B cell (primary cell): ENCODE data around the gene CCDC86. TPM values are rescaled to one million over a fixed set of nuclear protein-coding genes. Genes with fewer than 3 reads are reported as not detected.

Source experiments
- ATAC-seq: fragments of 200-7000 bp; cut with Tn5 transposase; one replicate; pipeline ENCODE4 v1.10.0; 2021; ENCODE audit warnings: low read depth, mild to moderate bottlenecking, moderate number of reproducible peaks, moderate library complexity
- CTCF ChIA-PET: fragments of 350-600 bp; sonication (Branson Sonifier 250); formaldehyde crosslinking; loops from one replicate; lab custom pipeline; 2021; ENCODE audit warnings: antibody characterized with exemption, inconsistent platforms; lab: Charles Lee
- POLR2A ChIA-PET: fragments of 350-600 bp; sonication (Branson Sonifier 250); formaldehyde crosslinking; loops from one replicate; lab custom pipeline; 2021; ENCODE audit warnings: antibody characterized with exemption; lab: Charles Lee
- DNase-seq: peaks from one replicate; pipeline ENCODE4 v3.0.0; 2013
- H2AFZ ChIP-seq: 2 replicates; pipeline ENCODE4 v1.6.1; 2012; ENCODE audit warnings: mild to moderate bottlenecking, low read depth, low read length; ENCODE audit not compliant: insufficient read depth, poor library complexity, severe bottlenecking
- H3K27ac ChIP-seq, 2 donors: 1 replicate in 1 of 2; 2 replicates in 1 of 2; pipeline ENCODE4 v1.5.1; 2012 to 2013; ENCODE audit warnings: low read length in 2 of 2, mild to moderate bottlenecking in 2 of 2, moderate library complexity in 1 of 2
- H3K27me3 ChIP-seq, 4 experiments: fragments of 200-600 bp in 1 of 4; sonication (generic) in 1 of 4; replicated peaks in 1 of 4; 1 replicate in 2 of 4; 2 replicates in 2 of 4; pipeline versions ENCODE4 v1.6.1 to v1.7.0; 2013 to 2016; ENCODE audit warnings: low read length in 3 of 4, mild to moderate bottlenecking in 2 of 4, mixed read lengths in 1 of 4, moderate library complexity in 1 of 4; ENCODE audit not compliant: insufficient read depth in 4 of 4, control insufficient read depth in 3 of 4; ENCODE audit errors: control extremely low read depth in 1 of 4
- H3K36me3 ChIP-seq, 2 experiments: replicated peaks in 1 of 2; 1 replicate in 1 of 2; 2 replicates in 1 of 2; pipeline versions ENCODE4 v1.6.1 to v1.7.1; 2013; ENCODE audit warnings: low read length in 1 of 2; ENCODE audit not compliant: insufficient read depth in 2 of 2, control insufficient read depth in 1 of 2; ENCODE audit errors: control extremely low read depth in 1 of 2, extremely low read depth in 1 of 2
- H3K4me1 ChIP-seq, 2 donors: fragments of 200-600 bp in 1 of 2; sonication (generic) in 1 of 2; 1 replicate in 1 of 2; 2 replicates in 1 of 2; pipeline versions ENCODE4 v1.5.1 to v1.6.1; 2013 to 2017; ENCODE audit warnings: low read length in 2 of 2; ENCODE audit not compliant: control insufficient read depth in 2 of 2, insufficient read depth in 2 of 2
- H3K4me2 ChIP-seq: replicated peaks from 2 replicates; pipeline ENCODE3; 2012; ENCODE audit warnings: mild to moderate bottlenecking, low read depth, low read length; ENCODE audit not compliant: poor library complexity, severe bottlenecking
- H3K4me3 ChIP-seq, 5 experiments: fragments of 200-600 bp in 1 of 5; sonication (generic) in 1 of 5; 1 replicate in 3 of 5; 2 replicates in 2 of 5; pipeline versions ENCODE4 v1.5.1 to v1.7.0; 2011 to 2016; ENCODE audit warnings: low read length in 4 of 5, mild to moderate bottlenecking in 4 of 5, low read depth in 2 of 5, control low read depth in 1 of 5, moderate library complexity in 1 of 5; ENCODE audit not compliant: insufficient read depth in 1 of 5; ENCODE audit errors: control extremely low read depth in 1 of 5, extremely low read depth in 1 of 5
- H3K79me2 ChIP-seq: fragments of 200-600 bp; sonication (generic); one replicate; pipeline ENCODE4 v1.6.0; 2016; ENCODE audit warnings: low read length; ENCODE audit not compliant: control insufficient read depth, insufficient read depth
- H3K9ac ChIP-seq: fragments of 200-600 bp; sonication (generic); 2 replicates; pipeline ENCODE4 v1.6.1; 2017; ENCODE audit warnings: mild to moderate bottlenecking, low read length, moderate library complexity
- H3K9me3 ChIP-seq, 3 donors: one replicate each; pipeline versions ENCODE4 v1.6.1 to v1.7.1; 2013; ENCODE audit warnings: low read length in 2 of 3; ENCODE audit not compliant: control insufficient read depth in 2 of 3, insufficient read depth in 1 of 3; ENCODE audit errors: control extremely low read depth in 1 of 3
- H4K20me1 ChIP-seq: 2 replicates; pipeline ENCODE4 v1.6.0; 2012; ENCODE audit warnings: mild to moderate bottlenecking, low read length; ENCODE audit not compliant: insufficient read depth, control insufficient read depth, poor library complexity, severe bottlenecking
- H3K27ac Mint-ChIP-seq: one replicate; pipeline ENCODE4 v1.8.0; 2021; ENCODE audit warnings: mixed read lengths
- H3K27me3 Mint-ChIP-seq: one replicate; pipeline ENCODE4 v1.8.0; 2021; ENCODE audit warnings: mixed read lengths
- H3K4me1 Mint-ChIP-seq: one replicate; pipeline ENCODE4 v1.8.0; 2021; ENCODE audit warnings: mixed read lengths
- H3K4me3 Mint-ChIP-seq: one replicate; pipeline ENCODE4 v1.8.0; 2021; ENCODE audit warnings: mixed read lengths
- H3K9me3 Mint-ChIP-seq: one replicate; pipeline ENCODE4 v1.8.0; 2022; ENCODE audit warnings: mixed read lengths; ENCODE audit not compliant: insufficient read depth
- CTCF ChIP-seq: fragments of 200-600 bp; IDR thresholded peaks from one replicate; pipeline ENCODE4 v1.8.0; 2022; ENCODE audit warnings: antibody characterized with exemption, mild to moderate bottlenecking
- EZH2 ChIP-seq: IDR thresholded peaks from 2 replicates; pipeline ENCODE4 v1.6.1; 2012; ENCODE audit warnings: borderline replicate concordance, low read depth, mild to moderate bottlenecking, moderate library complexity, low read length; ENCODE audit not compliant: insufficient read depth, poor library complexity, severe bottlenecking
- WGBS: methylation state at CpG from one replicate; pipeline ENCODE4 v1.1.5; 2013; ENCODE audit warnings: missing lambda C conversion rate; ENCODE audit not compliant: insufficient coverage; 5-methylcytosine and 5-hydroxymethylcytosine counted together
- intact Hi-C: fragments of 100-400 bp; cut with micrococcal nuclease; formaldehyde crosslinking; loops from one replicate; pipeline ENCODE4 v1.10.0; 2022
- polyA minus RNA-seq: library from RNA; depleted of rRNA, polyadenylated mRNA; stranded (reverse); fragments of >200 nt; gene quantifications from 2 replicates; pipeline ENCODE4 v1.2.3, GENCODE V29; 2012
- polyA plus RNA-seq: library from polyadenylated mRNA; depleted of rRNA; stranded (reverse); fragments of >200 nt; gene quantifications from 2 replicates; pipeline ENCODE4 v1.2.3, GENCODE V29; 2012
- total RNA-seq, 2 donors: library from RNA; stranded (reverse); fragments of 120-200 nt in 1 of 2; gene quantifications; 1 replicate in 1 of 2; 2 replicates in 1 of 2; pipeline versions ENCODE4 v1.2.3 to v1.2.4, GENCODE V29; 2013 to 2022

Gene CCDC86
- total RNA-seq = 9.5 and 10.5 TPM in 2 replicates
- 5.8 TPM for total RNA-seq (2013)
- polyA plus RNA-seq = 9.6 and 12.4 TPM in 2 replicates
- polyA minus RNA-seq = 6.7 and 8.1 TPM in 2 replicates

DNA sequence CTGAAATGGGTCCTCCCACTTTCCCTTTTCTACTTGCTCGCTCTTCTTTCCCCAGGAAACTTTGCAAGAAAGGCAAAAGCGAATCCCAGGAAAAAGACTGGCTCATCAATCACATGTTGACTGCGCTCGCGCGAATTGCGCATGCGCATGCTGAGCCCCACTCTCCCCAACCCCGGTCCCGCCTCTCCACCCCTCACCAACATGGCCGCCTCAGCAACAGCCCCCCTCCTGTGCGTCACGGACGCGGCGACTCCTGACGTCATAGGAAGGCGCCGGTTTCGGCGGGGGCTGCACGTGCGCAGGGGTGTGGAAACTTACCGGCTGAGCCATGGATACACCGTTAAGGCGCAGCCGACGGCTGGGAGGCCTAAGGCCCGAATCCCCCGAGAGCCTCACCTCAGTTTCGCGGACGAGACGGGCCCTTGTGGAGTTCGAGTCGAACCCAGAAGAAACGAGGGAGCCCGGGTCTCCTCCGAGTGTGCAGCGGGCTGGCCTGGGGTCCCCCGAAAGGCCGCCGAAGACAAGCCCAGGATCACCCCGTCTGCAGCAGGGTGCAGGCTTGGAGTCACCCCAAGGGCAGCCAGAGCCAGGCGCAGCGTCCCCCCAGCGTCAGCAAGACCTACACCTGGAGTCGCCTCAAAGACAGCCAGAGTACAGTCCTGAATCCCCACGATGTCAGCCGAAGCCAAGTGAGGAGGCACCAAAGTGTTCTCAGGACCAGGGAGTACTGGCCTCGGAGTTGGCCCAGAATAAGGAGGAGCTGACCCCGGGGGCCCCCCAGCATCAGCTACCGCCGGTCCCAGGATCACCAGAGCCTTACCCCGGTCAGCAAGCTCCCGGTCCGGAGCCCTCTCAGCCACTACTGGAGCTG lies at the start of gene CCDC86:
Gene CCDC86, plus strand, starts transcription at position 317 of the 871 bp plus-strand sequence. Its CDS starts 12 bp downstream, at position 329.
- Histone ChIP-seq H4K20me1 (no peaks in the 10 kb centered on the region), H3K27ac (peak within 1 kb of the TSS; percentile 49 to 81), H3K4me1 (peaks cover 32 to 33% of the 10 kb centered on the region in 2 donors), H3K4me3 (peak within 1 kb of the TSS; percentile 54 to 97 (median 88)), H2AFZ (peak within 1 kb of the TSS; percentile 96), H3K27me3 (no peaks in the 10 kb centered on the region), H3K4me2 (peak within 1 kb of the TSS; percentile 89), H3K9me3 (no peaks in the 10 kb centered on the region), H3K79me2 (peaks cover 34% of the 10 kb centered on the region), H3K9ac (peak within 1 kb of the TSS; percentile 90), H3K36me3 (no peaks in the 10 kb centered on the region)
- CTCF ChIA-PET = interaction anchor here (0.8 to 4.8 kb wide), 3 partner anchors 11 to 1266 kb away, joined by 3 to 27 read pairs (median 4); no protein-coding TSS in a partner anchor
- Mint-ChIP-seq H3K27me3 (no peaks in the 10 kb centered on the region), H3K4me1 (peaks cover 48% of the 10 kb centered on the region), H3K27ac (peak within 1 kb of the TSS; percentile 93), H3K9me3 (no peaks in the 10 kb centered on the region), H3K4me3 (peak within 1 kb of the TSS; percentile 93)
- ATAC-seq (peak; percentile 97), DNase-seq (peak; percentile 98)
- under 1% methylated on average over 56 of the region's 57 CpGs for WGBS
- POLR2A ChIA-PET = no interaction called here
- intact Hi-C loops = loop anchor here (1.0 to 5.0 kb wide), 5 partner anchors 68 to 585 kb away; partner anchors contain the start of genes CPSF7, DDB1, SLC15A3 and TKFC
- TF ChIP-seq CTCF (no peak), EZH2 (no peak)

DNA sequence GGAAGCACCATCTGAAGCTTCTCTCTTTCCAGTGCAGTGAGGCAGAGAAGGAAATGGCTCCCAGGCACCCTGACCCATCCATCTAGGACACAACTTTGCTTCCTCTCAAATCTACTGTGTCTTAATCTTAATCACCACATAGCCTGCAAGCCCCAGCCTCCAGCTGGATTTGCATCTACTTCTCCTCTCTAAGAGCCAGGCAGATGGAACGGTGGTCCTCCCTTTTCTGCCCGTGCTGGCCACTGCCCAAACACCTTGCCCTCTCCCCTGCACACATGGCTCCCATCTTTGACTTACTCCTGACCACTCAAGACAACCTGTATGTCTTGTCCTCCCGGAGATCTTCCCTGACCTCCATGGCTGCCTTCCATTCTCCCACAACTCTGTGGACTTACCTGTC lies 49.4 kb upstream of the CCDC86 start:
- no peak overlapping the region for H3K4me3 Mint-ChIP-seq
- Histone ChIP-seq H2AFZ (no peak overlapping the region), H3K4me3 (no peak overlapping the region), H3K9me3 (no peaks in the 10 kb centered on the region), H3K4me1 (no peaks in the 10 kb centered on the region), H3K27ac (no peak overlapping the region), H3K4me2 (no peak overlapping the region), H3K36me3 (no peaks in the 10 kb centered on the region), H3K9ac (no peak overlapping the region), H4K20me1 (no peaks in the 10 kb centered on the region), H3K27me3 (no peaks in the 10 kb centered on the region), H3K79me2 (no peaks in the 10 kb centered on the region)
- H3K4me1 Mint-ChIP-seq = no peaks in the 10 kb centered on the region
- H3K9me3 Mint-ChIP-seq = no peaks in the 10 kb centered on the region
- TF ChIP-seq EZH2 (no peak), CTCF (no peak)
- ATAC-seq = no peak
- WGBS = 91% methylated on average over 3 of the region's 3 CpGs
- intact Hi-C loops = no loop called here
- H3K27me3 Mint-ChIP-seq = no peaks in the 10 kb centered on the region
- CTCF ChIA-PET = no interaction called here
- H3K27ac Mint-ChIP-seq = no peak overlapping the region
- DNase-seq = no peak
- POLR2A ChIA-PET = no interaction called here
